Fibroblast of pulmonary artery (primary cell): ENCODE measurements around the gene NFIA.

Source experiments
- DNase-seq: peaks from one replicate; pipeline ENCODE4 v3.0.0-alpha.2; 2010; ENCODE audit warnings: low read depth
- H3K4me3 ChIP-seq: replicated peaks from 2 replicates; pipeline ENCODE4 v1.5.1; 2011; ENCODE audit warnings: low read depth, mild to moderate bottlenecking, control low read depth, low read length, moderate library complexity
- TF ChIP-seq, protein P1 (sequence below): IDR thresholded peaks from 2 replicates; pipeline ENCODE4 v1.5.1; 2011; ENCODE audit warnings: mild to moderate bottlenecking, control low read depth, low read length, inconsistent platforms; ENCODE audit errors: missing control alignments

The NFIA gene

DNA sequence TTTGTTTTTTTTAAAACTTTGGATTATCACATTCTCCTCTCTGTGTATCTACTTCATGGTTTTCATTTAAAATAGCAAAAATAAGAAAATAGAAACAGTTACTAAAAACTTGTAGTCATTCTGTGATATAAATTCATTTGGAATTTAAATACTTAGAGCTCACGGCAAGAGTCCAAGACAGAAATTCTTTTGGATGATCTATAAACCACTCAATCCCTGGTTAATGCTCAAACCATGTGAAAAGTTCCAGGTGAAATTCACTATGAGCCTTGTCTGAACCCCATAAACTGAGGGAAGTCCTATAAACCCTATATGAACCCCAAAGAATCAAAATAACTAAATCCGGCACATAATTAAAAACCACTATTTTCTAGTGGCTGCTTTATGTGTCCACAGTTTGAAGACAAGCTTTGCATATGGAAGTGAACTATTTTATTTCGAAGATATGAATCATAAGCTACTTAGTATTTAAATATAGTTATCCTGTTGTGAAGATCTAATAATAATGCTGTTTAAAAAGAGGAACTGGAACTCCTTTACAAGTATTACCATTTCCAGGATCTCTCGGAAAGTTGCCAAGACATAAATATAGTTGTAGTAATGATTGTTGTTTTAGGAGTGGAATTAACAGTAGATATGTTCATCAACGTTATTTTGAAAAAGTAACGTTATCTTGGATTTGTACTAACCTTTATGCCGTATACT, 163.5 kb downstream of the NFIA start:
- TF ChIP-seq, protein P1, sequence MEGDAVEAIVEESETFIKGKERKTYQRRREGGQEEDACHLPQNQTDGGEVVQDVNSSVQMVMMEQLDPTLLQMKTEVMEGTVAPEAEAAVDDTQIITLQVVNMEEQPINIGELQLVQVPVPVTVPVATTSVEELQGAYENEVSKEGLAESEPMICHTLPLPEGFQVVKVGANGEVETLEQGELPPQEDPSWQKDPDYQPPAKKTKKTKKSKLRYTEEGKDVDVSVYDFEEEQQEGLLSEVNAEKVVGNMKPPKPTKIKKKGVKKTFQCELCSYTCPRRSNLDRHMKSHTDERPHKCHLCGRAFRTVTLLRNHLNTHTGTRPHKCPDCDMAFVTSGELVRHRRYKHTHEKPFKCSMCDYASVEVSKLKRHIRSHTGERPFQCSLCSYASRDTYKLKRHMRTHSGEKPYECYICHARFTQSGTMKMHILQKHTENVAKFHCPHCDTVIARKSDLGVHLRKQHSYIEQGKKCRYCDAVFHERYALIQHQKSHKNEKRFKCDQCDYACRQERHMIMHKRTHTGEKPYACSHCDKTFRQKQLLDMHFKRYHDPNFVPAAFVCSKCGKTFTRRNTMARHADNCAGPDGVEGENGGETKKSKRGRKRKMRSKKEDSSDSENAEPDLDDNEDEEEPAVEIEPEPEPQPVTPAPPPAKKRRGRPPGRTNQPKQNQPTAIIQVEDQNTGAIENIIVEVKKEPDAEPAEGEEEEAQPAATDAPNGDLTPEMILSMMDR, result no peak
- H3K4me3 ChIP-seq, result no peak overlapping the region
- DNase-seq, result no peak

DNA sequence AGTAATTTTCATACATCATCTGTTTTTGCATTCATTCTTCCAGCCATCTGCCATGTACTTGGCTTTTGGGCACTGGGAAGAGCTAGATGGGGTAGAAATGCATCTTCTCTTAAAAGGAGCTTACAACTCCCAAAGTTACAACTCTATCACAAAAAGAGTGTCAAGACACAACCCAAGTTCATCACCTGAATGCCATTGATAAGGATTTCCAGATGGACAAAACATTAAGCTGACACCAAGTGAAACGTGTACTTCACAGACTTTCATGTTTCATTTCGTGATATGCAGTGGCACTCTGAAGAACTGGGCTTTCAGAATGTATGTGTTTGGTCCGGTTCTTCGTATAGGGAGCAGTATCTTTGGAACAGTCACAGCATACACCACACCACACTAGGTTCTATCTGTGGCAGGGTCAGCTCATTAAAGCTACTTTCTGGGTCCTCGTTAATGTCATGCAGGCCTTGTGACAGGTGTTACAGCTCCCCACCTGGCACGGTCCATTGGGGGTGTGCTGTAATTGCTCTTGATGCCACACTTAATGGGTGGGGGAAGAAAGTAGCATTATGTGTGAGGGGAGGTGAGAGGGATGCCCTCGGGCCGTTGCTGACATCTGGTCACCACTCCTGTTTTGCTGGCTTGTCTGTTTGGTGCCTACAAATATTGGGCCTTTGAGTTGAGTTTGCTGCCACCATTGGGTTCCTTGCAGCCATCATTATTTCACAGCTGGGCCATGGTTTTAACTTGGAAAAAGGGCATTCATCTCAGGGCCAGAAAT, 164.9 kb downstream of the NFIA start:
- DNase-seq, result no peak
- TF ChIP-seq, protein P1, result no peak

DNA sequence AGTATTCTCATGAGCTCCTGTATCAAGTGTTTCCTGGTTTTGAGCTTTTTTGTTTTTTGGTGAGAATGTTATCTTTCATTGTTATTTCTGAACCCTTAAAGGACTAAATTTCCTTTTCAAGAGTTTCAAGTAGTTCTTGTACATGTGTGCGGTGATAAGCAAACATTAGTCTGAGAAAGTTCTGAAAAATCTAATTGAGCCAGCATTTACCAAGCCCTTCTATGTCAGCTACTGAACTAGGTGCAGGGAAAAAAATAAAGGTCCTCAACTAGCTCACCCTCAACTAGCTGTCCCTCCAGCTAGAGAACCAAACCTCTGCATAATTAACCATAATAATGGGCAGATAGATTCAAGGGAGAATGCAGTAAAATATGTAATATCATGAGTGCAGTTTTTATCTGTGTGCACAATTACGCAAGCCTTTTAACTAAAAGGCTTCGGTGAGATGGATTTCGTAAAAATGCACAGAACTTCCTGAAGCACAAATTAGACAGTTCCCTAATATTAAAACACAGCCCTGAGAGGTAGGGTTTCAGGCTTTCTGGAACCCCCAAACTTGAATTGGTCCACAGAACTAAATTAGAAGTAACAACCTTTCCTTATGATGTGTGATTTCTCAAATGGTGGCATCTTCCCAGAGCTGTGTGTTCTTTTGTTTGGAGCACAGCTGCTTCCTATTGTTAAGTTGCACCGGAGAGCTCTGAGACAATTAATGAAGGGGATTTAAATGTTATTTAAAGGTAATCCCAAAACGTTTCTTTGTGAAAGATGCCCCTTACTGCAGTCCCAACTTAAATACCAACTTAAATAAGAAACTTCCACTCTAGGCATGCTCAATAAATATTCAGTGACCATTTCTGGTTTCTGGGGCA, 165.8 kb downstream of the NFIA start:
- TF ChIP-seq, protein P1, result no peak
- peak; percentile 38 for DNase-seq
- no peak overlapping the region for H3K4me3 ChIP-seq

More for the DNA sequence above, 164.9 kb downstream of the NFIA start:
- H3K4me3 ChIP-seq, result no peak overlapping the region

DNA sequence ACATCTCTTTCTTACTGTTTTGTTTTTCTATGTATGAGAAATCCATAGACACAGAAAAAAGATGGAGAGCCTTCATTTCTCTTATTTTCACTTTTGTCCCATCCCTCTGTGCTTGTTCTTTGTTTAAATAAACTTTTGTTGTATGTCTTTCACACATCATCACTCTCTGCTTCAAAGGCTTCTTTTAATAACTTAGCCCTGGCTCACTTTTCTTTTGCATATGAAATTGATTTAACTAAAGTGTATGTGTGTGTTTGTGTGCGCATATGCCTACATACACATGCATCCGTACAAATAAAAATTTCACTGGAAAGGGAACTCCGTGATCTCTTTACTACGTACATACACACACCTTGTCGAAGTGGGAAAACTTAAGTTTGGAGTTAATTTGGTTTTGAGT, 168.6 kb downstream of the NFIA start:
- DNase-seq, result no peak
- TF ChIP-seq, protein P1, result no peak
- no peak overlapping the region for H3K4me3 ChIP-seq

DNA sequence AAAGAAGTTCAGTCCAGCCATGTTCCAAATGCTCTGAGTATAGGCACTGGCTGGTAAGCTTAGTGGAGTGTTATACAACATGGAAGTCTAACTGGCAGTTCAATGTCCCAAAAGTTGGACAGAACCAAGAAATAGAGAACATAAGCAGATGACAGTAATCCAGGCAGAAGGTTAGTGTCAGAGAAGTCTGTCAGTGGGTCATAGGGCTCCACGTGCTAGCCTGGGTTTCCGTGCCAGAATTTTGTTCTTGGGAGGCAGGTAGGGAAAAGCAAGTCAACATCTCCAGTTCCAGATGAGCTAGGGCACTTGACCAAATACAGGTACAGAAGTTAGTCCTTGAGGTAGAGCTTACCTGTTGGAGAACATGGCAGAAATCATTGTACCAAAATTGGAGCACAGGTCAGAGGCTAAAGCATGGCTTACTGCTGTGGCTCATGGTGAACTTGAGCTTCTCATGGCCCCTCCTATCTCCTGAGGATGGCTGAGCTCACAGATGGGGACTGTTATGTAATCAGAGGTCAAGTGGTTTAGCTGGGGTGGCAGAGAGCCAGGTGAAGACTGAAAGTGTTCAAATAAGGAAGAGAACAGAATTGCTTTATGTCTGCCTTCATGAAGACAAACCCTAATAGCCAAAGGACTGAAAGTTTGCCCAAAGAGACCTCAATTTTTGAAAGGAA, 170.8 kb downstream of the NFIA start:
- no peak overlapping the region for H3K4me3 ChIP-seq
- peak; percentile 83 for DNase-seq
- TF ChIP-seq, protein P1, result no peak

DNA sequence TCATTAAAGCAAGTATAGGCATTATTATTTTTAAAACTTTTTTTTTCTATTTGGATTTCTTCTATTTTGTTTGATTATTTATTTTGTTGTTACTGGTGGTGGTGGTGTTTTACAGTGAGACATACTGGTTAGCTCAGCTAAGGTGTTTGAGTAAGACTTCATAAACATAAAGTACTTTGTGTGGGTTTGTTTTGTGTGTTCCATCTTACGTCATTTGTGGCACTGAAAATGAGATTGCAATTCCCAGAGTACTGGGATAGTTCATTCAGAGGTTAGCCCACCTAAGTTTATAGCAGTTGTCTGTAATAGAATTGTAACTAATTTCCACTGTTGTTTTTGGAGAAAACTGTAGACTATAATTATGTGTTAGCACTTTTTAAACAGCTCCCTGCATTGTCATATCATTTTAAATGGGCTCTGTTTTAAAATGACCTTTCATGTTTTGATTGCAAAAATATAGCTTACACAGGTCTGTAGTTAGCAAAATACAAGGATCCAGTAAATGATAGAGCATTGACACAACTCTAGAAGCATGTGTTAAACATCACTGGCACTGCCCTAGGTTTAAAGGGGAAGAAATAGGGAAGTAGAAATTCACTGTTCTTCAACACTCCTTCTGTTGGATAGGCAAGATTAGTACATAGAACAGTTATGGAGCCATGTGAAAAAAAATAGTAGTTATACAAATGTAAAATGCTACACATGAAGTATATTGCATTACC, 171.7 kb downstream of the NFIA start:
- peak; percentile 47 for DNase-seq
- TF ChIP-seq, protein P1, result no peak
- no peak overlapping the region for H3K4me3 ChIP-seq
